Muscle layer of colon (tissue), 2 donors: ENCODE measurements around the gene NPFFR1.

Experiments
- H3K27ac ChIP-seq: one replicate; pipeline ENCODE4 v1.7.0; 2013; ENCODE audit warnings: low read depth, mild to moderate bottlenecking, low read length, moderate library complexity
- H3K27me3 ChIP-seq, 2 donors: one replicate each; pipeline ENCODE4 v1.7.0; 2013; ENCODE audit warnings: low read length in 2 of 2, mild to moderate bottlenecking in 2 of 2; ENCODE audit not compliant: insufficient read depth in 2 of 2, control insufficient read depth in 1 of 2
- H3K36me3 ChIP-seq: one replicate; pipeline ENCODE4 v1.7.0; 2013; ENCODE audit warnings: mild to moderate bottlenecking, low read length; ENCODE audit not compliant: insufficient read depth
- H3K4me1 ChIP-seq: one replicate; pipeline ENCODE4 v1.7.0; 2013; ENCODE audit warnings: mild to moderate bottlenecking, low read length; ENCODE audit not compliant: insufficient read depth
- H3K4me3 ChIP-seq, 2 donors: one replicate each; pipeline ENCODE4 v1.7.0; 2013; ENCODE audit warnings: low read length in 2 of 2, low read depth in 1 of 2, mild to moderate bottlenecking in 1 of 2, moderate library complexity in 1 of 2
- H3K9ac ChIP-seq: one replicate; pipeline ENCODE4 v1.7.0; 2013; ENCODE audit warnings: low read length
- H3K9me3 ChIP-seq: one replicate; pipeline ENCODE4 v1.7.0; 2013; ENCODE audit warnings: mild to moderate bottlenecking, low read length
- donor health status: abdominal sarcoma.
- donor health status: Adenocarcinoma of cecum.

Gene NPFFR1

GRCh38 chr10:70283071-70283444, 746 bp downstream of the NPFFR1 start:
- Histone ChIP-seq H3K27me3 (peaks cover 29 to 38% of the 10 kb centered on the region in 2 donors), H3K9me3 (peaks cover 5% of the 10 kb centered on the region), H3K4me1 (no peaks in the 10 kb centered on the region), H3K4me3 (no peak overlapping the region), H3K27ac (no peak overlapping the region), H3K36me3 (no peaks in the 10 kb centered on the region), H3K9ac (no peak overlapping the region)

GRCh38 chr10:70281609-70282008, 2.2 kb downstream of the NPFFR1 start:
- Histone ChIP-seq H3K4me1 (no peaks in the 10 kb centered on the region), H3K27me3 (peaks cover 29 to 38% of the 10 kb centered on the region in 2 donors), H3K36me3 (no peaks in the 10 kb centered on the region), H3K9me3 (peaks cover 5% of the 10 kb centered on the region), H3K9ac (no peak overlapping the region), H3K27ac (no peak overlapping the region), H3K4me3 (no peak overlapping the region)

GRCh38 chr10:70280099-70280498, 3.7 kb downstream of the NPFFR1 start:
- no peak overlapping the region for H3K27ac ChIP-seq
- H3K36me3 ChIP-seq: no peaks in the 10 kb centered on the region
- no peak overlapping the region for H3K4me3 ChIP-seq
- H3K27me3 ChIP-seq: peaks cover 22 to 28% of the 10 kb centered on the region in 2 donors
- no peaks in the 10 kb centered on the region for H3K4me1 ChIP-seq
- peaks cover 5% of the 10 kb centered on the region for H3K9me3 ChIP-seq
- H3K9ac ChIP-seq: no peak overlapping the region

- Histone ChIP-seq H3K4me3 (no peak overlapping the region), H3K9me3 (no peaks in the 10 kb centered on the region), H3K9ac (no peak overlapping the region), H3K27ac (no peak overlapping the region), H3K4me1 (no peaks in the 10 kb centered on the region), H3K36me3 (no peaks in the 10 kb centered on the region), H3K27me3 (peaks cover 1 to 4% of the 10 kb centered on the region in 2 donors)
Observed at GRCh38 chr10:70277396-70278030, 6.3 kb downstream of the NPFFR1 start.

GRCh38 chr10:70274643-70275042, 9.2 kb downstream of the NPFFR1 start:
- no peaks in the 10 kb centered on the region for H3K36me3 ChIP-seq
- no peak overlapping the region for H3K9ac ChIP-seq
- no peaks in the 10 kb centered on the region for H3K4me1 ChIP-seq
- H3K4me3 ChIP-seq: no peak overlapping the region
- no peaks in the 10 kb centered on the region for H3K27me3 ChIP-seq
- no peak overlapping the region for H3K27ac ChIP-seq
- H3K9me3 ChIP-seq: no peaks in the 10 kb centered on the region

- Histone ChIP-seq H3K27ac (no peak overlapping the region), H3K4me1 (no peaks in the 10 kb centered on the region), H3K36me3 (no peaks in the 10 kb centered on the region), H3K9ac (no peak overlapping the region), H3K9me3 (no peaks in the 10 kb centered on the region), H3K27me3 (no peaks in the 10 kb centered on the region), H3K4me3 (no peak overlapping the region)
Observed at GRCh38 chr10:70272925-70273316, 10.9 kb downstream of the NPFFR1 start.

GRCh38 chr10:70271996-70272924, 11.5 kb downstream of the NPFFR1 start:
- H3K27me3 ChIP-seq: no peaks in the 10 kb centered on the region
- H3K27ac ChIP-seq: no peak overlapping the region
- H3K9ac ChIP-seq: no peak overlapping the region
- no peaks in the 10 kb centered on the region for H3K4me1 ChIP-seq
- no peaks in the 10 kb centered on the region for H3K36me3 ChIP-seq
- H3K9me3 ChIP-seq: no peaks in the 10 kb centered on the region
- H3K4me3 ChIP-seq: no peak overlapping the region

GRCh38 chr10:70270952-70271351, 12.9 kb downstream of the NPFFR1 start:
- Histone ChIP-seq H3K9me3 (no peaks in the 10 kb centered on the region), H3K36me3 (no peaks in the 10 kb centered on the region), H3K27ac (no peak overlapping the region), H3K27me3 (no peaks in the 10 kb centered on the region), H3K4me3 (no peak overlapping the region), H3K4me1 (no peaks in the 10 kb centered on the region), H3K9ac (no peak overlapping the region)

GRCh38 chr10:70269741-70270140, 14.1 kb downstream of the NPFFR1 start:
- Histone ChIP-seq H3K9ac (no peak overlapping the region), H3K9me3 (no peaks in the 10 kb centered on the region), H3K4me3 (no peak overlapping the region), H3K27me3 (no peaks in the 10 kb centered on the region), H3K27ac (no peak overlapping the region), H3K36me3 (no peaks in the 10 kb centered on the region), H3K4me1 (no peaks in the 10 kb centered on the region)

GRCh38 chr10:70268376-70268775, 15.4 kb downstream of the NPFFR1 start:
- no peaks in the 10 kb centered on the region for H3K27me3 ChIP-seq
- no peaks in the 10 kb centered on the region for H3K36me3 ChIP-seq
- no peaks in the 10 kb centered on the region for H3K4me1 ChIP-seq
- H3K9ac ChIP-seq: no peak overlapping the region
- no peak overlapping the region for H3K4me3 ChIP-seq
- no peak overlapping the region for H3K27ac ChIP-seq
- H3K9me3 ChIP-seq: no peaks in the 10 kb centered on the region

GRCh38 chr10:70267161-70267933, 16.5 kb downstream of the NPFFR1 start:
- Histone ChIP-seq H3K4me3 (no peak overlapping the region), H3K4me1 (no peaks in the 10 kb centered on the region), H3K27me3 (no peaks in the 10 kb centered on the region), H3K9me3 (no peaks in the 10 kb centered on the region), H3K27ac (no peak overlapping the region), H3K9ac (no peak overlapping the region), H3K36me3 (no peaks in the 10 kb centered on the region)
